Mesenteric fat pad (tissue), 1 donor: ENCODE data around the gene FAM118A. TPM values are rescaled to one million over a fixed set of nuclear protein-coding genes. Genes with fewer than 3 reads are reported as not detected.
A peak's percentile ranks its signal among the peaks of the same experiment; 100 is the strongest.
"Not testable (repeated sequence)": the region's sequence is repeated elsewhere in the genome, so short reads cannot be mapped to it uniquely, and the experiment has no call there.

Experiments used
- DNase-seq: peaks from one replicate; pipeline ENCODE4 v3.0.0-alpha.2; 2020; ENCODE audit warnings: low spot score
- long read RNA-seq: library from polyadenylated mRNA; unstranded; transcript quantifications from one replicate; pipeline ENCODE4 v2.0.0, GENCODE V29; 2020
- total RNA-seq: library from RNA; stranded (reverse); fragmentation: NEBNext Ultra II Directional; extraction: Animal tissue kit (Norgen Biotek cat#: 25700); gene quantifications from one replicate; pipeline ENCODE4 v1.2.1, GENCODE V29; 2021
- donor health status: DM: yes; HTN: yes; CAD: no.

The FAM118A gene
- 22.2 TPM for total RNA-seq
- long read RNA-seq, partial matches to known transcripts = 3 of 28 reads
- long read RNA-seq, other reads (novel, unspliced or antisense) = 25 of 28 reads

DNA sequence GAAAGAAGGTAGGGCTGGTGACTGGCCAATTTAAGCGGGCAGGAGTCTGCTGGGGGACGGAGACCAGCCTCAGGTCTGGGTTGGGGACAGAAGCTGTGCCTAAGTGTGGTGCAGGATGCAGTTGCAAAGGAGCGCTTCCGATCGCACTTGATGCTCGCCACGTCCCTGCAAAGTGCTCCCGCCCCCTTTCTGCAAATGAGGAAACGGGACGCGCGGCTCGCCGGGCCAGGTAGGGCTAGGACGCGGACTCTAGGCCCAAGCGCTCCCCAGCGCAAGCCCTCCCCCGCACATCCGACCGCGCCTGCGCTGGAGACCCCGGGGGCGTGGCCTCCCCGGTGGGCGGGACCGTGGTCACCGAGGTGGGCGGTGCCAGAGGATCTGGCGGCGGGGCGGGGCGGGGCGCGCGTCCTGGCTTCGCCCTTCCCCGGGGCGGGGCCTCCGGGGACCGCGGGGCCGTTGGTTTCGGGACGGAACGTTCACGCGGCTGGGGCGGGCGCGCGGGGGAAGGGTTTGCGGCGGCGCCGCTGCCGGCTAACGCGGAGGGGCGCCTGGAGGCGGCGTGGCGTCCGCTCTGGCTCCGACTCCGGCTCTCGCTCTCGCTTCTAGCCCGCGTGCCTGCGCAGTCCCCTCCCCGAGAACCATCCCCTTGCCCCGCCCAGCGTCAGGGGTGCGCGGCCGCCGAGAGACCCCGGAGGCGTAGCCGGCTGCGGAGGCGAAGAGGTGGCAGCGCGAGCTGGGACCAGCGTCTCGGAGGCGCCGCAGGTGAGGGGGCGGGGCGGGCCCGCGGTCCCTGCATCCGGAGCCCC lies at the start of gene FAM118A:
FAM118A (plus strand) TSS at position 513 of the 806 bp plus-strand sequence. CDS start 12,446 bp downstream, outside the sequence.
- DNase-seq = peak; percentile 99

DNA sequence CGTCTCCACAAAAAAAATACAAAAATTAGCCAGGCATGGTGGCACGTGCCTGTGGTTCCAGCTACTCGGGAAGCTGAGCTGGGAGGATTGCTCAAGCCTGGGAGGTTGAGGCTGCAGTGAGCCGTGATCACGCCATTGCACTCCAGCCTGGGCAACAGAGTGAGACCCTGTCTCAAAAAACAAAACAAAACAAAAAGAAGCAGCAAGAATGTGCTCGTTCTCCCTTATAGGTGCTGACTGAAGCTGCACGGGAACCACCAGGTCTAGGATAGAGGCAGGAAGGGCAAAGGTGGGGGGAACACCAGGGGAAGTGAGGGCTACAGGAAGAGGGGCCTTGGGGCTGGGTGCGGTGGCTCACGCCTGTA lies 49.4 kb upstream of the FAM118A start:
- not testable (repeated sequence) for DNase-seq

DNA sequence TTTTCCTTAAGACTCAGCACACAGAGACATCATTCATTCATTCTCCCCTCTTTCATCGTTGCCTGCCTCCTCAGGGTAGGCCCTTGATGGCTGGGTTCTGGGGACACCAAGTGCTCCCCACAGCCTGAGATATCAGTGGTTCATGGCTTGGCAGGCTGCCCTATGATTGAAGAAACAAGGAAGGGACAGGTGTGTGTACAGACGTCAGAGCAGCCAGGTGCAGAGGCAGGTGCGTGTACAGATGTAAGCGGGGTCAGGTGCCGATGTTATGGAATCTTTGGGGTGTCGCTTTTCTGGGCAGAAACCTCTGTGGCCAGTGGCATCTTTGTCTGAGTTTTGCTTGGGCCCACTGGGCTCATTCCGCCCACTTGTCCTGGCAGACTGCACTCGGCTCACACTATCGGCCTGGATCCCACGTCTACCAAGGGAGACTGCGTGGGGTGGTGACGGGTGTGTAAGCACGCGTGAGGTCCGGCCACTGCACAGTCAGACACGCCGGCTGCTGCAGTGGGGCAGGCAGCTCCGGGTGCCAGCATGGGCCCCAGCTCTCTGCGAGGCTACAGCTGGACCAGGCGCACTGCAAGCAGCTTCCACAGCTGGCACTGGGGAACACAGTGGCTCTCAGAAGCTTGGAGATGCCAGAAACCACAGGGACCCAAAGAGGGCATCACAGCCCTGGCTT lies 48.2 kb upstream of the FAM118A start:
- DNase-seq = no peak

DNA sequence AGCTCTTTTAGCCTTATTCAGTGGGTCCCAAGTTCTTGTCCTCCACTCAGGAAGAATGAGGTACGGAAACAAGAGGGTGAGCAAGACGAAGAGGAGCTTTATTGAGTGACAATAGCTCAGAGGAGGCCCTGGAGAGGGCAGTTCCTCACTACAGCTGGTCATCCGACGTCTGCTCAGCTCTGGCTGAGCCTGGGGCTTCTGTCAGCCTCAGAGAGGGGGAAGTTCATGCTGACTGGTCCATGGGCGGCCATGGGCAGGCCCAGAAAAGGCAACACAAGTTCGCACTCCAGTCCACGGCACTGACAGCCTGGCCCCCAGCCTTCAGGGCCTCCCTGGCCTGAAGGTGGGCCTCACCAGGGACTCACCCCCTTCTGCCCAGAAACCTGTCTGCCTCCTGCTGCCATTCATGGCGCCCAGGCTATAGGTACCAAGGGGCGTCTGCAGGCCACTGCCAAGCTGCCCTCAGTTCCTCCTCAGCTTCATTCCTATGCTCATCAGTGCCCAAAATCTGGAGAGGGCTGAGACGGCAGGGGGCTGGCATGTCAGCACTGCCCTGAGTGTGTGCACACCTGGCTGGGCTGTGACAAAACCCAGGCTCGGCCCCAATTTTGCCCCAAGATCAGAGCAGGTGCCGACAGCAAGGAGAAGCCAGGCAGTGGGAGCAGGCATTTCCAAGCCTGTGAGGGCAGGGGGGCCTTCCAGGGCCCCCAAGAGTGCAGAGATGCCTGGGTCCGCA lies 47.4 kb upstream of the FAM118A start:
- DNase-seq = no peak

DNA sequence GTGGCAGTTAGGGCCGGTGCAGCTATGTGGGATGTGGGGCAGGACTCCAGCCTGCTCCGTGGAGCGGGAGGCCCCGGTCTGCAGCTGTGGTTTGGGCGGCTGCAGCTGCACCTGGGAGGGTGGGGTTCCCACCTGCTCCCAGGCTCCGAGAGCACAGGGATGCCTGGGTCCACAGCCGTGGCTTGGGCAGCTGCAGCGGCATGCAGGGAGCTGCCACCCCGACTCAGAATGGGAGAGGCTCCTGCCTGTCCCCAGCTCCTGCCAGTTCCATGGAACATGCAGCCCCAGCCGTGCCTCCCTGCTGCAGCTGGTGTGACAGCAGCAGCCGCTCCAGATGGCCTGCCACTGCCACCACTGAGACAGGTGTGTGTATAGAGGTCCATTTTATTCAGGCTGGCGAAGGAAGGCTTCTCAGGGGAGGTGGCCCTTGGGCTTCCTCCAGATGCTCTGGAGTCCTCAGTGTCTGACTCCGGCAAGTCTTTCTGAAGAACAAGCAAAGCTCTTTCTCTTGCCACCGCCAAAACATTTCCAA lies 46.7 kb upstream of the FAM118A start:
- no peak for DNase-seq

DNA sequence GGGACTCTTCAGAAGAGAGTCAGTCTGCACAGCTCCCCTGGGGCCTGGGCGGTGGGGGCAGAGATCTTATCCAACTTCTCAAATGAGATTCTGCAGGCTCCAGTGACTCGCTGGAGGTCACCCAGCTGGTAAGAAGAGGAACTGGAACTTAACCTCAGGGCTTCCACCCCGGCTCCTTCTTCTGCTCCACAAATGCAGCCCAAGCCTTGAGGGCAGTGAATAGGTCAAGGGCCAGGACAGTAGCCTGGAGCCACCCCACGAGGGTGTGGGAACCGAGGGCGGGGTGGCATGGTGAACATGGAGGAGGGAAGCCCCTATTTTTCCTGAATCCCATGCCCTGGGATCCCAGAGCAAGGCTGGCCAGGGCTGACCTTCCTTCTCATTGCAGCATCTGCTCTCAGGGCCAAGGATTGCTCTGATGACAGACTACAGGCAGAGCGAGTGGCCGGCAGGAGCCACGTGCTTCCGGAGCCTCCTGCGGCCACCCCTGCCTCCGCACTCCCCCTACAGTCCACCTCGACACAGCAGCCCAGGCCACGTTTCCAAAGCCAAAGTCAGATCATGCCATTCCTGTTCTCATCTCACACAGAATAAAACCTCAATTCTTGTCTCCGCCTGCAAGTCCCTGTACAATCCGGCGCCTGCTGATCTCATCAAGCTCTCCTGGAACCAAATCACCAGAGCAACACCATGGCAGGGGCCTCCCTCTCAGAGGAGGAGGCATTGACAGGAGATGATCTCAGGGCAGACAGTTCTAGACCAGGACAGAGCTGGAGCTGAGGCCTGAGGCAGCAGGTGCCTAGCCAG lies 46.1 kb upstream of the FAM118A start:
- no peak for DNase-seq

DNA sequence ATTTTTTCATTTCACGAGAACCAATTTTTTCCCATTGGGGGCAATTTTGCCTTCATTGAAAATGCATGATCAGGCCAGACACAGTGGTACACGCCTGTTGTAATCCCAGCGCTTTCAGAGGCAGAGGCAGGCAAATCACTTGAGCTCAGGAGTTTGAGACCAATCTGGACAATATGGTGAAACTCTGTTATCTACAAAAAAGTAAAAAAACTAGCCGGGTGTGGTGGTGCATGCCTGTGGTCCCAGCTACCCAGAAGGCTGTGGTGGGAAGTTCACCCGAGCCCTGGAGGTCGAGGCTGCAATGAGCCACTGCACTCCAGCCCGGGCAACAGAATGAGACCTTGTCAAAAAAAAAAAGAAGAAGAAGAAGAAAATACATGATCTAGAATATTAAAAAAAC lies 44.2 kb upstream of the FAM118A start:
- DNase-seq = no peak

DNA sequence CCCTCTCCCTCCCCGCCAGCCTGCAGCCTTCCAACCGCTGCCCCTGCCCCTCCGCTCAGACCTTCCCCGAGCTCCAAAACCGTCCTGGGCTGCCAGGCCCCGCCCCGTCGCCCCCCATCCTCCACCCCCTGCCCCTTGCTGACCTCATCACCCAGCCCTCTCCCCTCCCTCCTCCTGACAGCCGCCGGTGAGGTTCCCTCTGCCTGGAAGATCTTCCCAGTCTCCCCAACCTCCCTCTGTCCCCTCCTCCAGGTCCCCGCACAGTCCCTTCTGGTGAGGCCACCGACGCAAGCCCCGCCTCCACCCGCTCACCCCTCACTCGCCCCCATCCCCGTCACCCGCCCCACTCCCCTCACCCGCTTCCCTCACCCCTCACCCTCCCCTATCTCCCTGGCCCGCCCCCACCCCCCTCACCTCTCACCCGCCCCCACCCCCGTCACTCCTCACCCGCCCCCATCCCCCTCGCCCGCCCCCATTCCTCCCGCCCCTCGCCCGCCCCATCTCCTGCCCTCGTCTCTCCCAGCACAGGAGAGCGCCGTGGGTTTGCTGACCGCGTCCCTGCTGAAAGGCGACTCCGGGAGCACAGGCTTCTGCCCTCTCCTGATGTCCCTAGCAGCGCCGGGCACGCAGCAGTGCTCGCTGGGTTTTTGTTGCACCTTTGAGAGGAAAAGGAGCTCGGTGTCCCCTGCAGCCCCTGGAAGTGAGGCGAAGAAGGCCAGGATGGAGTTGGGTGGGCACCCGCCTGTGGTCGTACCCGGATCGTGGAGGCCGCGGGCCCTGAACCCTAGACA lies 41.4 kb upstream of the FAM118A start:
- DNase-seq = no peak

DNA sequence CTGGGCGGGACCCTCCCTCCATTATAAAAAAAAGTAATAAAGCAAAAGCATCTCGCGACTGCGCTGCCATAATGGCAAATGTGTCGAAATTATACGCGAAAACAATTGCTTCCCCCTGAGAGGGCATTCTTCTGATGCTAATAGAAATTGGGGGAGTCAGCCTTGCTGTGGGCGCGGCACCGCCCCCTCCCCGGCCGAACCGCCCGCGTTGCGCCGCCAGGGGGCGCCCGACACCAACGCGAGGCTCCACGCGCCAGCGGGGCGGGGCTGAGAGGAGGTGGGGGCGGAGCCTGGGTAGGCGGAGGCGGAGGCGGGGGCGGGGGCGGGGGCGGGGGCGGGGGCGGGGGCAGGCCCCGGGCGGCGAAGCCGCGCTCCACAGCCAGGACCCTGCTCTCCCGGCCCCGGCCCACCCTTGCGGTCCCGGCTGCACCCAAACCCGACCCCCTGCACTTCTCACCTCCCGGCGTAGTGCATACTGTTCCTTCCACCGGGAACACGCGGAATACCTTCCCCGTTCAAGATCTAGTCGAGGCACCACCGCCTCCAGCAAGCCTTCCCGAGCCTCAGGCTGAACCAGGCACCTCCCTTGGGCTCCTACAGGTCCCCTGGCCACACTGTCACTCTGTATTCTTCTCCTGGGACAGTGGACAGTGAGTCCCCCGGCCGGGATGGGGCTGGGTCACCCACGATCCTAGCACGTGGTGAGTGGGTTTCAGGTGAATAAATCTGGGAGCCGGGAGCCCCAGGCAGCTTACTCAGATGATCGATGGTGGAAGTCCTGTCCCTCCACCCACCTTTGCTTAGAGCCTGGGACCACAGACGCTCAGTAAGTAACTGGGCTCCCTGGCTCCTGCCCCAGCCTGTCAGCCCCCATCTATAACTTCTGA lies 40.5 kb upstream of the FAM118A start:
- DNase-seq = peak; percentile 98

DNA sequence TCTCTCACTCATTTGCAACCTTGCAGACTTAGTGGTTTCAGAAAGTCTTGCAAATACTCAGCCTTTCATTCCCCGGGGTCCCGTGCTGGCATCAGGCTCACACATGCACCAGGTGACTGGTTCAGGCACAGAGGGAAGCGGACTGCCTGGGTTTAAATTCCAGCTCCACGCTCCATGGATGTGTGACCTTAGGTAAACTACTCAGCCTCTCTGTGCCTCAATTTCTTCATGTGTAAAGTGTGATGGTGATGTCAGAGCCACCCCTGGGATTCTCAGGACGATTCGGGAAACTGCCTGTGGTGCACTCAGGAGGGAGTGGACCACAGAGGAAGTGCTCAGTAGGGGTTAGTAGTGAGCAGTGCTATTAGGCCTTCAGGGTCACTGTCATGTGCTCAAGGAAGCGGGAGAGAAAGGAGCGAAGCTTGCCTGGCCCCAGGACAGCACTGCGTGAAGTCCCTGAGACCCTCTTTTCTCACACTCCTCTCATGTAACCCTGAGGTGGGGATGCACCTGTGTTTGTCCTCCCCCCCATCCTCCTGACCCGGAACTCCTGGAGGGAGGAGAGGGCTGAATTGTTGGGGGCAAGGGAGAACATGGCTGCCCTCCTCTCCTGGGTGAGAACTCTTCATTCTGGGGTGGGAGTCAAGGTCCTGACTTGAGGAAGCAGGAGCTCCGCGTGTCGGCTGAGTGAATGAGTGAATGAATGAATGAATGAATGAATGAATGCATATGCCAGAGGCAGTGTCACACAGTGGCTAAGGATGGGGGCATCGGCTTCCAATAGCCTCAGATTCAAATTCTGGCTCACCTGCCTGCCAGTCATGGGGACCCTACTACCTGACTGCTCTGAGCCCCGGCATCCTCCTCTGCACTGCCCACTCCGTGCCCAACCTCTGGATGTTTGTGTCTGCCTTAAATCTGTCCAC lies 39.4 kb upstream of the FAM118A start:
- no peak for DNase-seq

DNA sequence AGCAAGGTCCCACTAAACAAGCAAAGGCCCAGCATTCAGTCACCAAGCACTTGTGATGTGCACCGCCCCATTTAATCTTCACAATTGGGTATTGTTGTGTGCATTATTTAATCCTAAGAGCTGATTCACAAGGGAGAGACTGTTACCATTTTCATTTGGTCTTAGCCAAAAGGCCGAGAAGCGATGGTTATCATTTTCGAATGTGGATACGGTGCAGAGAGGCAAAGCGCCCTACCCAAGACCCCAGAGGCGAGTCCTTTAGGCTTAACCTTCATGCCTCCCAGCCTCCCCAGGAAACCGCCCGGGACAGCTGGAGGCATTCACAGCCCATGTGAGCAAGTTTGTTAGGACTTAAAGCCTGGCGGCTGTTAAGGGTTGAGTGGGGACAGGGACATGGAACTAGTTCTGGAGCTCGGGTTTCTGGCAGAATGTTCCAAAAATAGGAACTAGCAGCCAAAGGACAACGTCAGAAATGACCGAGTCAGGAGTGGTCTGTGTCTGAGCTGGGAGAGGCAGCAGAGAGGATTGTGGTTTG lies 38.0 kb upstream of the FAM118A start:
- DNase-seq = no peak

DNA sequence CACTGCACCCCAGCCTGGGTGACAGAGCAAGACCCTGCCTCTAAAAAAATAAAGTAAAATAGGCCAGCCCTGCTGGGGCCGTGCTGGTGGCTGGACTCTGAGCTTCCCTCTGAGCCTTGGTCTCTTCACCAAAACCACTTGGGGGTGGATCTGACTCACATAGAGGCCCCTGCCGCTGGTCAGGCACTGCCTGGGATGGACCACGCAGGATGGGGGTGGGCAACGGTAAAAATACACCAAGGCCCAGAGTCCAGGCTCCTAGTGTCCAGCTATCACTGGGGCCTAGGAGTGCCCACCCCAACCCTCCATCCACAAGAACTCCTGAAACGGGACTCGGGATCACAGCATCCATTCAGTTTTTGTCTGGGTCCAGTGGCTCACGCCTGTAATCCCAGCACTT lies 37.2 kb upstream of the FAM118A start:
- DNase-seq = no peak

DNA sequence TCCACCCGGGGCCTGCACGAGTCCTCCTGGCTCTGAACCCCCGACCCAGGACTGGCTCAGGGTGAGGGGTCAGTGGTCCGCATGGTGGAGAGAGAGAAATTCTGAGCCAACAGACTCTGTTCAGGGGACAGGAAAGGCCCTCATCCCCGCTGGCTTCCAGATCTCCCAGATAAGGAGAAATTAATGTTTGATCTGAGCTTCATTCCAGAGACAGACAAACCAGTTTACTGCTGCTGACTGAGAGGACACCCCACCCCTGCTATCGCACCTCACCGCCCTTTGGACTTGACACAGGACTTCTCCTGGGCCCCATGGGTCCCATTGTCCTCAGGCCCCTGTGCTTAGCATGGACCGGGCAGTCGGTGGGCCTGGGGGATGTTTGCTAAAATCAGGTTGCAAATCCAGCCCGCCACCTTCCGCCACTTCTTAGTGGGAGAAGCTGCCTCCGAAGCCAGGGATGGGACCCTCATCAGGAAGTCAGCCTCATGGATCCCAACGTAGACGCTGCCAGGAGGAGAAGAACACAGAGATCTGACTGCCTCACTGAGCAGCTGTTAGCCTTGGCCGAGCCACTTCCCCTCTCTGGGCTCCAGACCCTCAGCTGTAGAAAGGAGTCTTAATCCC lies 36.2 kb upstream of the FAM118A start:
- no peak for DNase-seq

DNA sequence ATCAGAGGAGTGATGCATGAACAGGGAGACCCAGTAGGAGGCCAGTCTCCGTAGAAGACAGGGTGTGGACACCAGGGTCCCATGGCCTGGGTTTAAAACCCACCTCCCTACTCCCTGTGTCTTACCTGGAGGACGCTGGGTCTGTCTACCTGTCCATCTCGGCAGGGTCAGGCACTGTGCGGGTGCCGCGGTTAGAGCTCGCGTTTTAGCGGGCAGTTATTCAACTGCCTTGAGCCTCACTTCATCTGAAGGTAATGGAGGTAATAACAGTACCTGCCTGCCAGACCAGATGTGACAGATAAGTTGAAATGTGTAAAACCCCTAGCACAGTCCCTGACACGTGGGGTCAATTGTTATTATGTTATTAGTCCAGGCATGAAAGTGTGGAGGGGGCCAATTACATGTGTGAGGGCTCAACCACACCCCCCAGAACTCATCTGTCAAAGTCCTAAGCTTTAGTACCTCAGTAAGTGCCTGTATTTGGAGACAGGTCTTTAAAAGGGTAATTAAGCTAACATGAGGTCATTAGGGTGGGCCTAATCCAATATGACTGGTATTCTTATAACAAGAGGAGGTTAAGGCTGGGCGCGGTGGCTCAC lies 33.1 kb upstream of the FAM118A start:
- no peak for DNase-seq

DNA sequence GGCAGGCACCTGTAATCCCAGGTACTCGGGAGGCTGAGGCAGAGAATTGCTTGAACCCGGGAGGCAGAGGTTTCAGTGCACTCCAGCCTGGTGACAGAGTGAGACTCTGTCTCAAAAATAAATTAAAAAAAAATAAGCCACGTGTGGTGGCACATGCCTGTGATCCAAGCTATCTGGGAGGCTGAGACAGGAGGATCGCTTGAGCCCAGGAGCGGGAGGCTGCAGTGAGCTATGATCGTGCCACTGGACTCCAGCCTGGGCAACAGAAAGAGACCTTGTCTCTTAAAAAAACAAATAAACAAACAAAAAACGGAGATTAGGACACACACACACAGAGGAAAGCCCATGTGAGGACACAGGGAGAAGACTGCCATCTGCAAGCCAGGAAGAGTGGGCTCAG lies 32.0 kb upstream of the FAM118A start:
- not testable (repeated sequence) for DNase-seq

DNA sequence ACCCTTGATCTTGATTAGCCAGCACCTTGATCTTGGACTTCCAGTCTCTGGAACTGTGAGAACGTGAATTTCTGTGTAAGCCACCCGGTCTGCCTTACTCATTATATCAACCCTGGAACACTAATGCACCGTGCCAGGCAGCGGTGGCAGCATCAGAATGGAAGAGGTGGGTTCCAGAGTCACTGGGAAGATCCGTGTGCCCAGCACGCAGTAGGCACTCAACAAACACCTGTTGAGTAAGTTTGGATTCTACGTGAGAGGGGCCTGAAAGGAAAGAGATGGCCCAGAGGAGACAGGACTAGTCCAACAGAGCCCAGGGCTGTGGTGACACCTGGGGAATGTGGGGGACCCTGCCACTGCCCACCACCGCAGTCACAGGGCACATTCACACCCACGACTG lies 31.6 kb upstream of the FAM118A start:
- DNase-seq = no peak

DNA sequence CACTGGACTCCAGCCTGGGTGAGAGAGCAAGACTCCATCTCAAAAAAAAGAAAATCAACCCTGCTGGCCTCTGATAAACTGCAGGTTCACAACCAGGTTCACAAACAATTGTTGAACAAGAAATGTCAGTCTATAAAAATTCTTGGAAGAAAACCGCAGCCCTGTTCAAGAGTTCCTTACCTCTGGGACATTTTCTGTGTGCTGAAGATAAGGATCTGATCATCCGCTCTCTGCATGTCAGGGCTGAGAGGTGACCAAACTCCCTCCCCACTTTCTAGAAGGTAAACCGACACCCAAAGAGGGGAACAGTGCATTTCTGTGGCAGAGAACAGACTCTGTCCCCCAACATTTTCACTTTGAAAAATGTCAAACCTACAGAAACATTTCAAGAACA lies 29.1 kb upstream of the FAM118A start:
- no peak for DNase-seq
